Central memory CD8-positive, alpha-beta T cell (primary cell): ENCODE results near the gene PNPLA1.
A peak's percentile ranks its signal among the peaks of the same experiment; 100 is the strongest.
"Not testable (repeated sequence)": the region's sequence is repeated elsewhere in the genome, so short reads cannot be mapped to it uniquely, and the experiment has no call there.

Source experiments
- ATAC-seq: fragments of 150-1000 bp; cut with Tn5 transposase; replicated peaks from 2 replicates; pipeline ENCODE4 v1.10.0; 2022; ENCODE audit warnings: mild to moderate bottlenecking, moderate FRiP score, moderate number of reproducible peaks; ENCODE audit not compliant: poor library complexity, severe bottlenecking; ENCODE audit errors: extremely low read depth
- DNase-seq, 2 donors: peaks; one replicate each; pipeline ENCODE4 v3.0.0; 2021; ENCODE audit warnings: low spot score in 2 of 2
- H3K27ac Mint-ChIP-seq: one replicate; pipeline ENCODE4 v1.8.0; 2022; ENCODE audit warnings: low read depth, mild to moderate bottlenecking, moderate library complexity, mixed read lengths
- H3K27me3 Mint-ChIP-seq: one replicate; pipeline ENCODE4 v1.8.0; 2022; ENCODE audit warnings: mixed read lengths
- H3K36me3 Mint-ChIP-seq: one replicate; pipeline ENCODE4 v1.8.0; 2022; ENCODE audit warnings: mild to moderate bottlenecking, moderate library complexity, mixed read lengths; ENCODE audit not compliant: insufficient read depth
- H3K4me1 Mint-ChIP-seq: one replicate; pipeline ENCODE4 v1.8.0; 2022; ENCODE audit warnings: mixed read lengths
- H3K4me3 Mint-ChIP-seq: one replicate; pipeline ENCODE4 v1.8.0; 2022; ENCODE audit warnings: mild to moderate bottlenecking, moderate library complexity, mixed read lengths
- H3K9me3 Mint-ChIP-seq: one replicate; pipeline ENCODE4 v1.8.0; 2022; ENCODE audit warnings: mixed read lengths

Gene PNPLA1

GRCh38 chr6:36328600-36328999 is 58.7 kb downstream of the PNPLA1 start:
- Mint-ChIP-seq H3K27ac (no peak overlapping the region), H3K36me3 (no peaks in the 10 kb centered on the region), H3K4me3 (no peak overlapping the region), H3K9me3 (no peaks in the 10 kb centered on the region), H3K4me1 (no peaks in the 10 kb centered on the region), H3K27me3 (peaks cover 11% of the 10 kb centered on the region)
- DNase-seq (no peak), ATAC-seq (no peak)

GRCh38 chr6:36329798-36330291 is 60.0 kb downstream of the PNPLA1 start:
- Mint-ChIP-seq H3K4me3 (no peak overlapping the region), H3K27me3 (peaks cover 22% of the 10 kb centered on the region), H3K4me1 (no peaks in the 10 kb centered on the region), H3K36me3 (no peaks in the 10 kb centered on the region), H3K27ac (no peak overlapping the region), H3K9me3 (no peaks in the 10 kb centered on the region)
- no peak for ATAC-seq
- no peak for DNase-seq

GRCh38 chr6:36330366-36330765 is 60.5 kb downstream of the PNPLA1 start:
- Mint-ChIP-seq H3K36me3 (no peaks in the 10 kb centered on the region), H3K27me3 (peaks cover 28% of the 10 kb centered on the region), H3K9me3 (no peaks in the 10 kb centered on the region), H3K27ac (no peak overlapping the region), H3K4me1 (no peaks in the 10 kb centered on the region), H3K4me3 (no peak overlapping the region)
- DNase-seq = no peak
- no peak for ATAC-seq

DNA sequence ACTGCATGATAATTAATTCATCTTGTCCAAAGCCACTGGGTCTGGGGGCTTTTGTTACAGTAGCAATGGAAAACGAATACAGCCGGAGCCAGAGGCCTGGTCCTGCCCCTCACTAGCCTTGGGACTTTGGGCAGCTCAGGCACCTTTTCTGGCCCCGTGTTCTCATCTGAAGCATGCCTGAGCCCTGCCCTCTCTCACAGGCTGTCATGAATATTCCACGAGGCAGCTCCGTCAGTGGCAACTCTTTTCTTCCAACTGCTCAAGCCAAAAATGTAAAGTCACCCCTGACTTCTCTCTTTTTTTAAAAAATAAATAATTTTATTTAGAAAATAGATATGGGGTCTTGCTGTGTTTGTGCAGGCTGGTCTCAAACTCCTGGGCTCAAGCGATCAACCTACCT is 61.5 kb downstream of the PNPLA1 start:
- H3K4me1 Mint-ChIP-seq = no peaks in the 10 kb centered on the region
- H3K27me3 Mint-ChIP-seq = peaks cover 38% of the 10 kb centered on the region
- H3K36me3 Mint-ChIP-seq = no peaks in the 10 kb centered on the region
- H3K4me3 Mint-ChIP-seq = no peak overlapping the region
- no peak overlapping the region for H3K27ac Mint-ChIP-seq
- no peaks in the 10 kb centered on the region for H3K9me3 Mint-ChIP-seq
- no peak for ATAC-seq
- DNase-seq = no peak

- no peak overlapping the region for H3K27ac Mint-ChIP-seq
- DNase-seq (no peak), ATAC-seq (no peak)
- no peaks in the 10 kb centered on the region for H3K9me3 Mint-ChIP-seq
- peaks cover 6% of the 10 kb centered on the region for H3K4me1 Mint-ChIP-seq
- H3K4me3 Mint-ChIP-seq = no peak overlapping the region
- H3K27me3 Mint-ChIP-seq = peaks cover 44% of the 10 kb centered on the region
- H3K36me3 Mint-ChIP-seq = no peaks in the 10 kb centered on the region
Observed at GRCh38 chr6:36333171-36333895, 63.5 kb downstream of the PNPLA1 start.

DNA sequence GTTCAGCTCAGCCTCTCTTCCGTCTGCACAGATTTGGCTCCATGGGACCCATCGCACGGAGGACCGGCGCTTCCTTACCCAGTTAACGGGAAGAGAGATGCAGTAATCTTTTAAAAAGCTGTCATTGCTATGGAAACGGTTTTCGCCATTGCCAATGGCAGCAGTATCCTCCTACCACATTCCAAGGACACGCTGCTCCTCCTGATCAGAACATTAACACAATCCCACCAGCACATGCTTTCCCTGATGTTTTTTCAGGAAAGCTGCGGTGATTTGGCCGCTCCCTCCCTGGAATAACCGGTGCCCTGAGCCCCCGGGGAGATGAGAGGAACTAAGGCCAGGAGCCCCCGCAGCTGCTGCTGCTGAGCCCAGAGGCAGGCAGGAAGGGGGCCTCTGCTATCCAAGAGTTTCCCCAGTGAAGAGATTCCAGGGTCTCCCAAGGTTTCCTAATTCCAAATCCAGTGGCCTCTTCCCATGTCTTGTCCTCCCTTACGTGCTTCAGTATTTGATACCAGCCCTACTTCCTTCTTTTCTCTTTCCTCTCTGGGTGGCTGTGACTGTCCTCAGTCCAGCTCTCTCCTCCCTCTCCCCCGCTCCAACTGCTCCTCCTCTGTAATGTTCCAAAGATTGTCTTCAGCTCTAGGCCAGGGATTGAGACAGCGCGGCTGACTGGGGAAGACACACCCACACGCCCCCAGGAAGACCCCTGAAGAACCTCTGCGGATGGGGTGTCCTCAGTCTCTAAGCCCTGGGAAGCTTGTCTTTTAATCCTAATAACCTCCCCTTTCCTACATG is 64.3 kb downstream of the PNPLA1 start:
- ATAC-seq (no peak), DNase-seq (no peak)
- peak overlapping the region; percentile 1 for H3K27ac Mint-ChIP-seq
- H3K4me1 Mint-ChIP-seq = peaks cover 6% of the 10 kb centered on the region
- no peak overlapping the region for H3K4me3 Mint-ChIP-seq
- no peaks in the 10 kb centered on the region for H3K36me3 Mint-ChIP-seq
- H3K9me3 Mint-ChIP-seq = no peaks in the 10 kb centered on the region
- peaks cover 46% of the 10 kb centered on the region for H3K27me3 Mint-ChIP-seq

DNA sequence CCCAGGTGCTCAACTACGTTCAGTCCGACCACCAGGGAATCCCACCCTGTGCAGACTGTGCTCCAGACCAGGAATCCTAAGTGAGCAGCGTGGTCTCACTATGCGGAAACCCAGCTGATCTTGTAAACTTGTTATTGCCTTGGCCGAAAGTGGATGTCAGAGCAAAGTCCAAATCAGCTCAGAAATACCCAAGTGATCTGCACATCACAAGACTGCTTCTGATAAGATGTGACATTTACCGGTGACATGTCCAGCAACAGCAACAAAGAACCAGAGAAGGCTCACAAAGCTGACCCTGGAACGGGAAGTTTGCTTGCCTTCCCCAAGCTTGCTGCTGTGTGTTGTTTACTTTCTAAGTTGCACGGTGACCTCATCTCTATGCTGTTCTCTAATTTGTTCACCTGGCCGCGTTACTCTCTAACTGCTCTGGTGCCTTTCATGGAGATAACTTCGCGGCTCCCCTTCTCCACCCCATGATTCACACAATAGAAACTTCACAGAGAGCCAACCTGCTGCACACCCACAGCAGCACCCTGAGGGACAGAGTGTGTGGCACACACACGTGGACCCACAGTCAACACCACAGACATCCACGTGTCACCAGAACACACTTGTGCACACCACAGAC is 65.1 kb downstream of the PNPLA1 start:
- Mint-ChIP-seq H3K27ac (peak overlapping the region; percentile 1), H3K9me3 (no peaks in the 10 kb centered on the region), H3K4me1 (peaks cover 6% of the 10 kb centered on the region), H3K27me3 (peaks cover 54% of the 10 kb centered on the region), H3K36me3 (no peaks in the 10 kb centered on the region), H3K4me3 (no peak overlapping the region)
- no peak for ATAC-seq
- no peak for DNase-seq

- Mint-ChIP-seq H3K27ac (no peak overlapping the region), H3K4me1 (peaks cover 6% of the 10 kb centered on the region), H3K27me3 (peaks cover 61% of the 10 kb centered on the region), H3K36me3 (no peaks in the 10 kb centered on the region), H3K9me3 (no peaks in the 10 kb centered on the region), H3K4me3 (no peak overlapping the region)
- DNase-seq = no peak
- ATAC-seq = no peak
Observed at GRCh38 chr6:36335465-36336207, 65.8 kb downstream of the PNPLA1 start.

- Mint-ChIP-seq H3K36me3 (no peaks in the 10 kb centered on the region), H3K27ac (no peak overlapping the region), H3K4me3 (no peak overlapping the region), H3K27me3 (peaks cover 67% of the 10 kb centered on the region), H3K9me3 (no peaks in the 10 kb centered on the region), H3K4me1 (peaks cover 11% of the 10 kb centered on the region)
- no peak for ATAC-seq
- DNase-seq = no peak
Observed at GRCh38 chr6:36336208-36336710, 66.4 kb downstream of the PNPLA1 start.

DNA sequence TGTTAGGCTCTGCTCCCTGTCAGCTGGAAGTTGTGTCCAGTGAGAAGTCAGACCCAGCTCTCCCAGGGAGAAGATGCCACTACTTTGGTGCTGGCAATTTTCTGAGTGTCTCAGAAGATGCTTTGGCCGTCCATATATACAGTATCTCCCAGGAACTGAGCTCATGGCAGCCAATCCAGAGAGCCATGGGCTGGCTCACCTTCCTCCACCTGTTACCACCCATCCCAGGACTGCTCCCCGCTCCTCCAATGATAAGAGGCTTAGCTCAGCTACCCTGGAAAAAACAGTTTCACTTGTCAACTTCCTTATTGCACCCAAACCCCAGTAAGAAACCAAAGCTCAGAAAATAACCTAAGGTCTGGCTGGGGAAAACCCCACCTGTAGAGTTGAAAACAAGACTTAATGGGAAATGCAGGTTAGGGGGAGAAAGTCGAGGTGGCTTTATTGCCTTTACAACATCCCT is 67.0 kb downstream of the PNPLA1 start, which contains the start of gene BNIP5:
Gene BNIP5, minus strand, starts transcription at position 110 of the 463 bp plus-strand sequence. CDS start 6,198 bp downstream, outside the sequence.
- no peak within 1 kb of the TSS for H3K27ac Mint-ChIP-seq
- ATAC-seq (no peak), DNase-seq (no peak)
- no peaks in the 10 kb centered on the region for H3K36me3 Mint-ChIP-seq
- no peak within 1 kb of the TSS for H3K4me3 Mint-ChIP-seq
- H3K27me3 Mint-ChIP-seq = peaks cover 67% of the 10 kb centered on the region
- peaks cover 11% of the 10 kb centered on the region for H3K4me1 Mint-ChIP-seq
- no peaks in the 10 kb centered on the region for H3K9me3 Mint-ChIP-seq

GRCh38 chr6:36337814-36338213 is 68.0 kb downstream of the PNPLA1 start:
- H3K27me3 Mint-ChIP-seq = peaks cover 63% of the 10 kb centered on the region
- no peak for ATAC-seq
- no peak for DNase-seq

DNA sequence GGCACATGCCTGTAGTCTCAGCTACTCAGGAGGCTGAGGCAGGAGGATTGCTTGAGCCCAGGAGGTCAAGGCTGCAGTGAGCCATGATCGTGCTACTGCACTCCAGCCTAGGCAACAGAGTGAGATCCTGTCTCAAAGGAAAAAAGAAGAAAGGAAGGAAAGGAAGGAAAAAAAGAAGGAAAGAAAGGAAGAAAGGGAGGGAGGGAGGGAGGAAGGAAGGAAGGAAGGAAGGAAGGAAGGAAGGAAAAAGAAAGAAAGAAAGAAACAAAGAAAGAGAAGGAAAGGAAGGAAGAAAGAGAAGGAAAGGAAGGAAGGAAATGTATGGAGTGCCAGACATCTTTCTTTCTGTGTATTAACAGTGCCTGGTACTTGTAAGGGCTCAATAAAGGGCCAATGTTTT is 68.4 kb downstream of the PNPLA1 start:
- H3K36me3 Mint-ChIP-seq, H3K27ac Mint-ChIP-seq, H3K9me3 Mint-ChIP-seq, H3K4me3 Mint-ChIP-seq, DNase-seq, ATAC-seq: not testable (repeated sequence)
- H3K4me1 Mint-ChIP-seq = peaks cover 11% of the 10 kb centered on the region
- peaks cover 59% of the 10 kb centered on the region for H3K27me3 Mint-ChIP-seq

More at GRCh38 chr6:36337814-36338213, 68.0 kb downstream of the PNPLA1 start:
- Mint-ChIP-seq H3K9me3 (no peaks in the 10 kb centered on the region), H3K4me3 (no peak overlapping the region), H3K4me1 (peaks cover 11% of the 10 kb centered on the region), H3K36me3 (no peaks in the 10 kb centered on the region), H3K27ac (no peak overlapping the region)
